ENCODE measurements around the gene MEA1.

MEA1 gene

GRCh38 chr6:43013097-43013842, 476 bp downstream of the MEA1 start:
- peaks cover 35 to 53% (median 47%) of the 10 kb centered on the region in 3 donors for H3K36me3 ChIP-seq
- peaks cover 0 to 49% (median 41%) of the 10 kb centered on the region in 4 donors for H3K4me1 ChIP-seq
- TF ChIP-seq CTCF (IDR thresholded peaks at IDR 0.05) = no peak
- H3K9me3 ChIP-seq = no peaks in the 10 kb centered on the region
- H3K4me3 ChIP-seq = peak overlapping the region; percentile 71 to 83
- no peak for DNase-seq
- intact Hi-C loops (cut with DNase I; ENCODE audit: low total_unique reads) = loop anchor here (5.0 kb wide), 3 partner anchors 39 to 109 kb away; partner anchors contain the start of genes CNPY3 and CUL7
- H3K27ac ChIP-seq = peak overlapping the region; percentile 84 to 89
- H3K27me3 ChIP-seq = no peaks in the 10 kb centered on the region

GRCh38 chr6:43012364-43012763, 1.4 kb downstream of the MEA1 start:
- Histone ChIP-seq H3K4me1 (peaks cover 0 to 44% (median 39%) of the 10 kb centered on the region in 4 donors), H3K27ac (peak overlapping the region in 1 of 2 donors; percentile 89), H3K4me3 (no peak overlapping the region), H3K27me3 (no peaks in the 10 kb centered on the region), H3K9me3 (no peaks in the 10 kb centered on the region), H3K36me3 (peaks cover 44 to 53% (median 47%) of the 10 kb centered on the region in 3 donors)
- no peak for TF ChIP-seq CTCF (IDR thresholded peaks at IDR 0.05)
- intact Hi-C loops (cut with DNase I; ENCODE audit: low total_unique reads) = loop anchor here (5.0 kb wide), 3 partner anchors 40 to 110 kb away; partner anchors contain the start of genes CNPY3 and CUL7
- DNase-seq = no peak

DNA sequence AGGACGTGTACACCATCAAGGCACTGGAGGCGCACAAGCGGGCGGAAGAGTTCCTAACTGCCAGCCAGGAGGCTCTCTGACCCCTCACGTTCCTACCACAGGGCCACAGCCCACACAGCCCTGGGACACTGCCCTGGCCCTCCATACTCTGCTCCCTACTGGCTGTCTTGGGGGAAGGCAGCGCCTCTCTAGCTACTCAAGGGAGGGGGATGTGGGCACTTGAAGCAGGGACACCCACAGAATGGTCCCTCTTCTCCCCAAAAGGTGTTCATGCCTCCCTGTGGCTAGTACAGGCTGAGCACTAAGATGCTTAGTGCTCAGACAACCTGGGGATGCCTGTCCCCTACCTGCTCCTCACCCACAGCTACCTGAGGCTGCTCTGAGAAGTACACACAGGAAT, 2.5 kb downstream of the MEA1 start:
- no peak for TF ChIP-seq CTCF (IDR thresholded peaks at IDR 0.05)
- no peaks in the 10 kb centered on the region for H3K9me3 ChIP-seq
- no peak for DNase-seq
- intact Hi-C loops (cut with DNase I; ENCODE audit: low total_unique reads) = loop anchor here (5.0 kb wide), 3 partner anchors 41 to 111 kb away; partner anchors contain the start of genes CNPY3 and CUL7
- no peak overlapping the region for H3K4me3 ChIP-seq
- peaks cover 0 to 32% (median 27%) of the 10 kb centered on the region in 4 donors for H3K4me1 ChIP-seq
- H3K36me3 ChIP-seq = peaks cover 55 to 61% (median 58%) of the 10 kb centered on the region in 3 donors
- H3K27me3 ChIP-seq = no peaks in the 10 kb centered on the region
- no peak overlapping the region for H3K27ac ChIP-seq

DNA sequence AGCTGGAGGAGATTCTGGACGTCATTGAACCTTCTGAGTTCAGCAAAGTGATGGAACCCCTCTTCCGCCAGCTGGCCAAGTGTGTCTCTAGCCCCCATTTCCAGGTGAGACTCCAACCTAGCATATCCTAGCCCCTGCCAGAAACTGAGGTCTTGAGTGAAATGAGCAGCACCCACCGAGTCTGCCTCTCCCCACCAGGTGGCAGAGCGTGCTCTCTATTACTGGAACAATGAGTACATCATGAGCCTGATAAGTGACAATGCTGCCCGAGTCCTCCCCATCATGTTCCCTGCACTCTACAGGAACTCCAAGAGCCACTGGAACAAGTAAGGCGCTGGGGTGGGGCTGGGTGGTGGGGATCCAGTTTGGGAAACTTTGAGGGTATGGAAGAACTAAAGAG, 4.6 kb downstream of the MEA1 start:
- no peak overlapping the region for H3K27ac ChIP-seq
- H3K4me3 ChIP-seq = no peak overlapping the region
- peak in 1 of 2 experiments; percentile 11 for TF ChIP-seq CTCF (IDR thresholded peaks at IDR 0.05)
- H3K9me3 ChIP-seq = no peaks in the 10 kb centered on the region
- no peaks in the 10 kb centered on the region for H3K27me3 ChIP-seq
- intact Hi-C loops (cut with DNase I; ENCODE audit: low total_unique reads) = no loop called here
- peaks cover 60 to 65% (median 62%) of the 10 kb centered on the region in 3 donors for H3K36me3 ChIP-seq
- no peak for DNase-seq
- peaks cover 0 to 15% (median 13%) of the 10 kb centered on the region in 4 donors for H3K4me1 ChIP-seq

GRCh38 chr6:43007126-43007525, 6.6 kb downstream of the MEA1 start:
- Histone ChIP-seq H3K4me3 (no peak overlapping the region), H3K36me3 (peaks cover 60 to 72% (median 66%) of the 10 kb centered on the region in 3 donors)

More at GRCh38 chr6:43007126-43007525, 6.6 kb downstream of the MEA1 start:
- Histone ChIP-seq H3K27ac (no peak overlapping the region), H3K9me3 (no peaks in the 10 kb centered on the region), H3K27me3 (no peaks in the 10 kb centered on the region), H3K4me1 (peaks cover 0 to 4% (median under 1%) of the 10 kb centered on the region in 4 donors)
- intact Hi-C loops (cut with DNase I; ENCODE audit: low total_unique reads) = no loop called here
- DNase-seq = no peak
- TF ChIP-seq CTCF (IDR thresholded peaks at IDR 0.05) = no peak

Data from tibial artery (tissue), 4 donors.